B cell (primary cell): ENCODE measurements around the gene HOXA4.

Experiments used
- CTCF ChIP-seq: fragments of 200-600 bp; IDR thresholded peaks from one replicate; pipeline ENCODE4 v1.8.0; 2022; ENCODE audit warnings: antibody characterized with exemption, mild to moderate bottlenecking
- EZH2 ChIP-seq: IDR thresholded peaks from 2 replicates; pipeline ENCODE4 v1.6.1; 2012; ENCODE audit warnings: borderline replicate concordance, low read depth, mild to moderate bottlenecking, moderate library complexity, low read length; ENCODE audit not compliant: insufficient read depth, poor library complexity, severe bottlenecking

- TF ChIP-seq CTCF, result no peak
- no peak for TF ChIP-seq EZH2
Observed at GRCh38 chr7:27178366-27178765, 47.8 kb upstream of the HOXA4 start.
